Mesenchymal stem cell (in vitro differentiated cells and primary cell): ENCODE measurements around the gene CHST15.

ENCODE experiments used
- DNase-seq: peaks from one replicate; pipeline ENCODE4 v3.0.0-alpha.2; 2013
- H2AFZ ChIP-seq: one replicate; pipeline ENCODE4 v1.6.1; 2013; ENCODE audit warnings: low read depth, mild to moderate bottlenecking, control low read depth, inconsistent platforms, low read length, moderate library complexity
- H2AK5ac ChIP-seq: 2 replicates; pipeline ENCODE4 v1.6.1; 2013; ENCODE audit warnings: low read length, moderate library complexity, mild to moderate bottlenecking, inconsistent platforms; ENCODE audit not compliant: severe bottlenecking
- H2BK120ac ChIP-seq: one replicate; pipeline ENCODE4 v1.6.1; 2013; ENCODE audit warnings: low read depth, mild to moderate bottlenecking, inconsistent platforms, low read length, moderate library complexity
- H2BK12ac ChIP-seq, 2 experiments: one replicate each; pipeline ENCODE4 v1.6.1; 2013; ENCODE audit warnings: inconsistent platforms in 2 of 2, low read length in 2 of 2, mild to moderate bottlenecking in 2 of 2, moderate library complexity in 2 of 2, control low read depth in 1 of 2
- H2BK15ac ChIP-seq: one replicate; pipeline ENCODE4 v1.6.1; 2013; ENCODE audit warnings: mild to moderate bottlenecking, low read depth, inconsistent platforms; ENCODE audit not compliant: poor library complexity, severe bottlenecking
- H2BK5ac ChIP-seq: 2 replicates; pipeline ENCODE4 v1.6.1; 2013; ENCODE audit warnings: low read depth, mild to moderate bottlenecking, low read length, control low read depth, inconsistent platforms; ENCODE audit not compliant: poor library complexity, severe bottlenecking
- H3K14ac ChIP-seq, 2 experiments: one replicate each; pipeline ENCODE4 v1.6.1; 2013; ENCODE audit warnings: inconsistent platforms in 2 of 2, low read length in 2 of 2, control low read depth in 1 of 2, mild to moderate bottlenecking in 1 of 2, moderate library complexity in 1 of 2
- H3K18ac ChIP-seq, 2 experiments: one replicate each; pipeline ENCODE4 v1.6.1; 2013; ENCODE audit warnings: inconsistent platforms in 2 of 2, low read length in 2 of 2, control low read depth in 1 of 2, low read depth in 1 of 2, mild to moderate bottlenecking in 1 of 2
- H3K23ac ChIP-seq, 2 experiments: one replicate each; pipeline ENCODE4 v1.6.1; 2013; ENCODE audit warnings: inconsistent platforms in 2 of 2, low read length in 2 of 2, mild to moderate bottlenecking in 2 of 2, moderate library complexity in 2 of 2, control low read depth in 1 of 2
- H3K27ac ChIP-seq: 2 replicates; pipeline ENCODE4 v1.5.1; 2013; ENCODE audit warnings: mild to moderate bottlenecking, moderate library complexity, low read length, control low read depth, inconsistent platforms; ENCODE audit not compliant: poor library complexity, severe bottlenecking
- H3K27me3 ChIP-seq, 2 experiments: 2 replicates each; pipeline versions ENCODE4 v1.6.1 to v1.7.0; 2013; ENCODE audit warnings: low read length in 2 of 2, mild to moderate bottlenecking in 2 of 2, moderate library complexity in 2 of 2, control low read depth in 1 of 2, inconsistent platforms in 1 of 2; ENCODE audit not compliant: control insufficient read depth in 1 of 2, insufficient read depth in 1 of 2
- H3K36me3 ChIP-seq, 2 experiments: 2 replicates each; pipeline versions ENCODE4 v1.6.1 to v1.7.0; 2013; ENCODE audit warnings: low read length in 2 of 2, control low read depth in 1 of 2, inconsistent platforms in 1 of 2, low read depth in 1 of 2, mild to moderate bottlenecking in 1 of 2; ENCODE audit not compliant: insufficient read depth in 2 of 2, control insufficient read depth in 1 of 2
- H3K4ac ChIP-seq, 2 experiments: one replicate each; pipeline ENCODE4 v1.6.1; 2013; ENCODE audit warnings: inconsistent platforms in 2 of 2, low read length in 2 of 2, mild to moderate bottlenecking in 2 of 2, moderate library complexity in 2 of 2, control low read depth in 1 of 2, low read depth in 1 of 2
- H3K4me1 ChIP-seq: 2 replicates; pipeline ENCODE4 v1.6.1; 2013; ENCODE audit warnings: low read depth, low read length, control low read depth; ENCODE audit not compliant: control insufficient read depth, insufficient read depth
- H3K4me2 ChIP-seq: 2 replicates; pipeline ENCODE4 v1.6.1; 2013; ENCODE audit warnings: low read length, mild to moderate bottlenecking, inconsistent platforms; ENCODE audit not compliant: poor library complexity, severe bottlenecking
- H3K4me3 ChIP-seq, 2 experiments: 2 replicates each; pipeline versions ENCODE4 v1.5.1 to v1.7.0; 2013; ENCODE audit warnings: low read length in 2 of 2, mild to moderate bottlenecking in 2 of 2, control low read depth in 1 of 2, low read depth in 1 of 2; ENCODE audit not compliant: insufficient read depth in 1 of 2
- H3K79me1 ChIP-seq: replicated peaks from 2 replicates; pipeline ENCODE4 v1.6.1; 2013; ENCODE audit warnings: mild to moderate bottlenecking, control low read depth, low read length, inconsistent platforms; ENCODE audit not compliant: poor library complexity, severe bottlenecking
- H3K9ac ChIP-seq: 2 replicates; pipeline ENCODE4 v1.7.0; 2013; ENCODE audit warnings: mild to moderate bottlenecking, low read length, moderate library complexity
- H3K9me3 ChIP-seq: 2 replicates; pipeline ENCODE4 v1.7.0; 2013; ENCODE audit warnings: mild to moderate bottlenecking, low read length; ENCODE audit not compliant: control insufficient read depth
- H4K8ac ChIP-seq: one replicate; pipeline ENCODE4 v1.6.1; 2013; ENCODE audit warnings: inconsistent platforms, mild to moderate bottlenecking, low read length, moderate library complexity
- H4K91ac ChIP-seq: one replicate; pipeline ENCODE4 v1.6.1; 2013; ENCODE audit warnings: mild to moderate bottlenecking, low read length, inconsistent platforms
- WGBS: methylation state at CpG from one replicate; pipeline ENCODE4 v1.1.7; 2013; ENCODE audit warnings: mixed read lengths; 5-methylcytosine and 5-hydroxymethylcytosine counted together

The CHST15 gene

DNA sequence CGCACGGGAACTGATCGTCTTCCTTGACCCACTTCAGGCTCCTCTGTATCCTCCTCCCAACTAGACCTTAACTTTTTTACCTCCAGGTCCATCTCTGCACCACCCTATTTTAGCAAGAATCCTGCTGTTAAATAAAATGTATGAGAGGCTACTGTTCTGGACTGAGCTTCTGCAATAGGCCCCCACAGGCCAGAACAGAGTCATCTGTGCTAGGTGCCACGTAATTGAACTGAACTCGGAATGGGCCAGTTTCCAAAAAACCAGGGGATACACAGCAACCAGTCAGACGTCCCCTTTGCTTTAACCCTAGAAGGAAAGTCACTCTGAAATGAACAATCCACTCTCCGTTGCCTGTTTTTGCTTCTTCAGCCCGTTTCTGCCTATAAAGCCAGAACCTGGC is 71.3 kb downstream of the CHST15 start:
- H3K4me1 ChIP-seq: peaks cover 7% of the 10 kb centered on the region
- DNase-seq: no peak
- H2BK15ac ChIP-seq: no peak overlapping the region
- no peaks in the 10 kb centered on the region for H3K9me3 ChIP-seq
- no peak overlapping the region for H3K18ac ChIP-seq
- no peak overlapping the region for H2AK5ac ChIP-seq
- no peak overlapping the region for H2BK12ac ChIP-seq
- H3K4ac ChIP-seq: no peak overlapping the region
- H3K27ac ChIP-seq: no peak overlapping the region
- no peak overlapping the region for H3K9ac ChIP-seq
- no peak overlapping the region for H4K8ac ChIP-seq
- peaks cover 11 to 44% of the 10 kb centered on the region in 2 experiments for H3K36me3 ChIP-seq
- no peak overlapping the region for H2BK120ac ChIP-seq
- H3K27me3 ChIP-seq: peaks cover 0 to 4% of the 10 kb centered on the region in 2 experiments
- peaks cover 36% of the 10 kb centered on the region for H3K79me1 ChIP-seq
- no peak overlapping the region for H4K91ac ChIP-seq
- H2AFZ ChIP-seq: no peak overlapping the region
- H2BK5ac ChIP-seq: no peak overlapping the region
- no peak overlapping the region for H3K4me2 ChIP-seq
- H3K23ac ChIP-seq: no peak overlapping the region
- H3K14ac ChIP-seq: no peak overlapping the region
- 82% methylated on average over 8 of the region's 8 CpGs for WGBS
- H3K4me3 ChIP-seq: no peak overlapping the region

DNA sequence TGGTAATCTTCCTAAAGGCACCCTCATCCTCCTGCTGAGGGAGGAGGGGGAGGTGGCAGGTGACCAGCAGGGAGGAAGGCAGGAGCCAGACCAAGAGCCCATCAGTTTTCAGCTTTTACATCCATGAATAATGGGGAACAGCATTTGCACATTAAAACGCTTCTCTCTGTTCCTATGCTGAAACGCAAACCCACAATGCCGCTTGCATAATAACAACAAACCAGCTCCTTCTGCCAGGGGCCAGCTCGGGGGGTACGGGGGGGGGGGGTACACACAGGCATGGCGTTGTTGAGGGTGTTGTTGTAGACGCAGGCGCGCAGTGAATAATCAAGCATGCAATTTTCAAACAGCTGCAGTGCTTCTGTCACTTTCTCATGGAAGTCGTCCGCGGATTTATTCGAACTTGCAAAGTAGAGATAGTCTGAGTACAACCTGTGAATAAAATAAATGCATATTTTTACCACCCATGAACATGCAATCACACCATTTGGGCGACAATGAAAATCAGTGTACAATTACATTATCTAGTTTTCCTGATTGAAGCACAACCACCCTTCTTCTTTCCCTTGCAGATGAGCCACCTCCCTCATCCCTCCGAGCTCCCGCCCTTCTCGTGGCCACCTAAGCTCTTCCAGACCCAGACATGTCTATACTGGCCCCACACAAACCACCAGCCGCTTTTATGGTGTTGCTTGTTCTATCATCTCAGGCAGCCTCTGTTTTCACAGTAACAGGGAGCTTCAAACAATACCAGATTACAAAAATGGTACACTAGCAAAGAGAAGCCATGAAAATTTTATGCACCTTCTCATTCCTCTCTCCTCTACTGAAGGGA is 72.2 kb downstream of the CHST15 start:
- peaks cover 11 to 42% of the 10 kb centered on the region in 2 experiments for H3K36me3 ChIP-seq
- WGBS: 63% methylated on average over 10 of the region's 18 CpGs
- H3K9me3 ChIP-seq: no peaks in the 10 kb centered on the region
- H4K8ac ChIP-seq: no peak overlapping the region
- no peak overlapping the region for H3K27ac ChIP-seq
- peaks cover 0 to 4% of the 10 kb centered on the region in 2 experiments for H3K27me3 ChIP-seq
- no peak overlapping the region for H3K4me3 ChIP-seq
- H3K79me1 ChIP-seq: peaks cover 31% of the 10 kb centered on the region
- H2BK12ac ChIP-seq: no peak overlapping the region
- H2BK15ac ChIP-seq: no peak overlapping the region
- H3K14ac ChIP-seq: no peak overlapping the region
- H3K18ac ChIP-seq: no peak overlapping the region
- H3K23ac ChIP-seq: no peak overlapping the region
- no peak overlapping the region for H2BK5ac ChIP-seq
- H2AK5ac ChIP-seq: no peak overlapping the region
- H4K91ac ChIP-seq: no peak overlapping the region
- peaks cover 8% of the 10 kb centered on the region for H3K4me1 ChIP-seq
- H3K4me2 ChIP-seq: no peak overlapping the region
- no peak overlapping the region for H2BK120ac ChIP-seq
- DNase-seq: no peak
- H3K4ac ChIP-seq: no peak overlapping the region
- no peak overlapping the region for H3K9ac ChIP-seq
- H2AFZ ChIP-seq: no peak overlapping the region

DNA sequence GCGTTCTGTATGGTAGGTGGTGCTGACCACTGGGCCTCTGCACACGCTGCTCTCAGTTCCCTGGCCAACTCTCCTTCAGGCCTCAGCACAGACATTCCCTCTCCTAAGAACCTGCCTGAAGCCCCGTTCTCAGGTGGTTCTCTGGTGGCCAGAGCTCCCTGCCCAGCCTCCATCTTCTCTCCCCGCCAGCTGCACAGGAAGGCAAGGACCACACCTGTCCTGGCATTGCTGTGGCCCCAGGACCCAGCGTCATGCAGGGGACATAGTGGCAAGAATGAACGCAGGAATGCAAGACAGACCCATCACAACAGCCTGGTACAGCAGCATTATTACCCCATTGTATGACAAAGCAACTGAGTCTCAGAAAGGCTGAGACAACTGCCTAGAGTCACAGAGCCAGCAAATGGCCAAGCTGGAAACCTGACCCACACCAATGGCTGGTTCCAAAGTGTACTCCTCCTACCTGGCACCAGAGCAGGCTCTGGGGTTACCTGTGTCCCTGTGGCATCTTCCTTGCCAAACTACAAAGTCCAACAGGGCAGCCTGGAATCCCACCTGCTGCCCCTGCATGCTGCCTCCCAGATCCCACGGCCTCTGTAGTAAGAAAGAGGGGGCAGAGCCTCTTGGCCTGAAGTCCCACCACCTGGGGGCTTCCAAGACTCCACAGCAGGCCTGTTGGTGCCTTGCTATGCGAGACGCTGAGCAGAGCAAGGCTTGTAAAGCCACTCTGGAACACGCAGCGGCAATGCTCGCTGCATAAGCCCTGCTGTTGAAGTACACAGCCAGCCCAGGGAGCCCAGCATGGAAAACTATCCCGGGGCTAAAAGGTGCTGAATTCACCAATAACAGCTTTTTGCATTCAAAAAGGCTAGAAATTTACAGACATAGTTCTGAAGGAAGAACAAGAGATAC is 73.3 kb downstream of the CHST15 start:
- Histone ChIP-seq H3K36me3 (peaks cover 11 to 49% of the 10 kb centered on the region in 2 experiments), H3K18ac (no peak overlapping the region), H3K14ac (no peak overlapping the region), H3K4me3 (no peak overlapping the region), H3K23ac (peak overlapping the region in 1 of 2 experiments; percentile 5), H2BK120ac (no peak overlapping the region), H2BK5ac (no peak overlapping the region), H3K27me3 (peaks cover 0 to 4% of the 10 kb centered on the region in 2 experiments), H2BK12ac (no peak overlapping the region), H3K4me2 (no peak overlapping the region), H4K91ac (no peak overlapping the region), H3K27ac (no peak overlapping the region), H3K79me1 (peaks cover 23% of the 10 kb centered on the region), H2BK15ac (no peak overlapping the region), H2AFZ (no peak overlapping the region), H3K4ac (no peak overlapping the region), H3K9me3 (no peaks in the 10 kb centered on the region), H4K8ac (no peak overlapping the region), H2AK5ac (no peak overlapping the region), H3K4me1 (peaks cover 4% of the 10 kb centered on the region), H3K9ac (no peak overlapping the region)
- 57% methylated on average over 13 of the region's 13 CpGs for WGBS
- DNase-seq: no peak
